Thyroid gland (tissue), 4 donors: Measurements from ENCODE around the gene SEC14L2. TPM values are rescaled to one million over a fixed set of nuclear protein-coding genes. Genes with fewer than 3 reads are reported as not detected.

ENCODE experiments used
- DNase-seq, 2 donors: peaks; one replicate each; pipeline ENCODE4 v3.0.0-alpha.2; 2019
- H3K27ac ChIP-seq, 3 donors: fragments of 200-600 bp; sonication (generic); 1 replicate in 2 of 3; 2 replicates in 1 of 3; pipeline ENCODE4 v1.5.1; 2016 to 2019; ENCODE audit warnings: mild to moderate bottlenecking in 1 of 3, moderate library complexity in 1 of 3
- H3K27me3 ChIP-seq: fragments of 200-600 bp; sonication (generic); one replicate; pipeline ENCODE4 v1.5.1; 2019
- H3K36me3 ChIP-seq, 2 donors: fragments of 200-600 bp; sonication (generic); one replicate each; pipeline ENCODE4 v1.5.1; 2016 to 2019
- H3K4me1 ChIP-seq, 2 donors: fragments of 200-600 bp; sonication (generic); one replicate each; pipeline ENCODE4 v1.5.1; 2017 to 2019
- H3K4me3 ChIP-seq, 3 donors: fragments of 200-600 bp; sonication (generic); replicated peaks in 1 of 3; 1 replicate in 2 of 3; 2 replicates in 1 of 3; pipeline ENCODE4 v1.5.1; 2016; ENCODE audit warnings: mild to moderate bottlenecking in 1 of 3
- H3K9me3 ChIP-seq: fragments of 200-600 bp; sonication (generic); one replicate; pipeline ENCODE4 v1.5.1; 2017
- POLR2A ChIP-seq, 2 donors: fragments of 450-650 bp; IDR thresholded peaks; one replicate each; pipeline ENCODE4 v1.6.1; 2017; ENCODE audit warnings: antibody characterized with exemption in 2 of 2, mild to moderate bottlenecking in 2 of 2, moderate library complexity in 1 of 2
- WGBS, 2 donors: methylation state at CpG; one replicate each; pipeline ENCODE4 v1.1.5; 2017; 5-methylcytosine and 5-hydroxymethylcytosine counted together
- intact Hi-C: fragments of 100-400 bp; cut with DNase I; formaldehyde crosslinking; loops from one replicate; pipeline ENCODE4 v1.15.1; 2023
- total RNA-seq, 4 donors: library from RNA; depleted of rRNA; stranded (reverse); fragments of >200 nt; gene quantifications; one replicate each; pipeline ENCODE4 v1.2.3, GENCODE V29; 2016
- TF ChIP-seq, protein P1 (sequence below), 6 experiments: fragments of 200-600 bp in 3 of 6; fragments of 450-650 bp in 3 of 6; sonication (generic) in 3 of 6; IDR thresholded peaks; one replicate each; pipeline ENCODE4 v1.5.1; 2016 to 2019; ENCODE audit warnings: antibody characterized with exemption in 6 of 6, mild to moderate bottlenecking in 2 of 6, inconsistent platforms in 1 of 6, moderate library complexity in 1 of 6

The SEC14L2 gene
- total RNA-seq, 4 donors from 2014 or later, result 26.6 to 59.1 (median 30.4) TPM

DNA sequence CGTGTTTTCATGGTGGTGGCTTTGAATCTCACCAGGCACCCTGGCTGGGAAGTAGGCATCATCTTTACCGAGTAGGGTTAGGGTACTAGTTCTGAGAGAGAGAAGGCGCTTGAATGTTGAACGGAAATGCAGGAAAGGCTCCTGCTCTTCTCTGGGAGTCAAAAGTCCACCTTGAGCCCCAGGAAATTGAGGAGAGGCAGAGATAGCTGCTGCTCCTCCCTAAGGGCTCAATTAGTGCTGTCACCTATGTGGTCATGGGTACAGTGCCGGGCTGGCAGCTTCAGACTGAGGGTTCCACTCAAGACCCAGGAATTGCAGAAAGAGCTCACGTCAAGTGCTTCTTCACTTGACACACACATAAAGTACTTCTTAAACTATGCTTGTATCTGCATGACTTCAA, 38.3 kb upstream of the SEC14L2 start:
- Histone ChIP-seq H3K27ac (no peak overlapping the region), H3K9me3 (no peaks in the 10 kb centered on the region), H3K4me1 (peaks cover 23 to 33% of the 10 kb centered on the region in 2 donors), H3K36me3 (no peaks in the 10 kb centered on the region), H3K27me3 (no peaks in the 10 kb centered on the region), H3K4me3 (no peak overlapping the region)
- no peak for DNase-seq
- TF ChIP-seq, protein P1, sequence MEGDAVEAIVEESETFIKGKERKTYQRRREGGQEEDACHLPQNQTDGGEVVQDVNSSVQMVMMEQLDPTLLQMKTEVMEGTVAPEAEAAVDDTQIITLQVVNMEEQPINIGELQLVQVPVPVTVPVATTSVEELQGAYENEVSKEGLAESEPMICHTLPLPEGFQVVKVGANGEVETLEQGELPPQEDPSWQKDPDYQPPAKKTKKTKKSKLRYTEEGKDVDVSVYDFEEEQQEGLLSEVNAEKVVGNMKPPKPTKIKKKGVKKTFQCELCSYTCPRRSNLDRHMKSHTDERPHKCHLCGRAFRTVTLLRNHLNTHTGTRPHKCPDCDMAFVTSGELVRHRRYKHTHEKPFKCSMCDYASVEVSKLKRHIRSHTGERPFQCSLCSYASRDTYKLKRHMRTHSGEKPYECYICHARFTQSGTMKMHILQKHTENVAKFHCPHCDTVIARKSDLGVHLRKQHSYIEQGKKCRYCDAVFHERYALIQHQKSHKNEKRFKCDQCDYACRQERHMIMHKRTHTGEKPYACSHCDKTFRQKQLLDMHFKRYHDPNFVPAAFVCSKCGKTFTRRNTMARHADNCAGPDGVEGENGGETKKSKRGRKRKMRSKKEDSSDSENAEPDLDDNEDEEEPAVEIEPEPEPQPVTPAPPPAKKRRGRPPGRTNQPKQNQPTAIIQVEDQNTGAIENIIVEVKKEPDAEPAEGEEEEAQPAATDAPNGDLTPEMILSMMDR (IDR thresholded peaks at IDR 0.05), result no peak
- TF ChIP-seq POLR2A (IDR thresholded peaks at IDR 0.05), result no peak
- intact Hi-C loops, result no loop called here
- 87 to 90% methylated on average over 6 of the region's 6 CpGs for WGBS, 2 donors

DNA sequence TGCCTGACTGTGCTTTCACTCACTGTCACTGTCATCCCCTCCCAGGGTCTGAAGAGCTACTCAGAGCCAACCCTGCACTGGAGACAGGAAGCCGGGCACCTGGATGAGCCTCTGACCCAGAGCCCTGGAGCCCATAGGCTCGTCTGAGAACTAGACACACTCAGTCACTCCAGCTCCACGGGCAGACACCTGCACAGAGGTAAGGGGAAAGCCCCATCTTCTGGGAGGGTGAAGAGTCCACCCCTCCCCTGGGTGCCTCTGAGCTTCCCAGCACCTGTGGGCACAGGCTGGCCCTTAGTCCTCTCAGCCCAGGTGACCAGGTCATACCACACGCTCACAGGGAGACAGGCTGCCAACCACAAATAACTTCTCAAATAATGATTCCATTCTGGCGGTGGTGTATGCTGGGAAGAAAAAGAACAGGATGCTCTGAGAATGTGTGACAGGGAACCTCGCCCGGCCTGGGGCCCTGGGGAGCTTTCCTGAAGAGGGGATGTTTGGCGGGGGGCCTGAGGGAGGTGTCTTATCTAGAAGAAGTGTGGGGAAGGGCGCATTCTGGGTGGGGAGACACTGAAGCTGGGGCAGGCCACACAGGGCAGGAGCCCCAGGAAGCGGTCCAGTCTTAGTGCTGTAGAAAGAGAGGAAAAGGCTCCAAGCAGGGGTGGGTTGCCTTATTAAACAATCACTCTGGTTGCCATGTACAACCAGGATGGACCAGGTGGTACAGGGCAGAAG, 34.7 kb upstream of the SEC14L2 start:
- DNase-seq, result no peak
- no peak for TF ChIP-seq POLR2A (IDR thresholded peaks at IDR 0.05)
- TF ChIP-seq, protein P1 (IDR thresholded peaks at IDR 0.05), result no peak
- Histone ChIP-seq H3K36me3 (no peaks in the 10 kb centered on the region), H3K4me3 (no peak overlapping the region), H3K4me1 (peaks cover 0 to 8% of the 10 kb centered on the region in 2 donors), H3K27me3 (no peaks in the 10 kb centered on the region), H3K9me3 (no peaks in the 10 kb centered on the region), H3K27ac (no peak overlapping the region)
- intact Hi-C loops, result no loop called here
- 86 to 91% methylated on average over 9 of the region's 10 CpGs for WGBS, 2 donors

DNA sequence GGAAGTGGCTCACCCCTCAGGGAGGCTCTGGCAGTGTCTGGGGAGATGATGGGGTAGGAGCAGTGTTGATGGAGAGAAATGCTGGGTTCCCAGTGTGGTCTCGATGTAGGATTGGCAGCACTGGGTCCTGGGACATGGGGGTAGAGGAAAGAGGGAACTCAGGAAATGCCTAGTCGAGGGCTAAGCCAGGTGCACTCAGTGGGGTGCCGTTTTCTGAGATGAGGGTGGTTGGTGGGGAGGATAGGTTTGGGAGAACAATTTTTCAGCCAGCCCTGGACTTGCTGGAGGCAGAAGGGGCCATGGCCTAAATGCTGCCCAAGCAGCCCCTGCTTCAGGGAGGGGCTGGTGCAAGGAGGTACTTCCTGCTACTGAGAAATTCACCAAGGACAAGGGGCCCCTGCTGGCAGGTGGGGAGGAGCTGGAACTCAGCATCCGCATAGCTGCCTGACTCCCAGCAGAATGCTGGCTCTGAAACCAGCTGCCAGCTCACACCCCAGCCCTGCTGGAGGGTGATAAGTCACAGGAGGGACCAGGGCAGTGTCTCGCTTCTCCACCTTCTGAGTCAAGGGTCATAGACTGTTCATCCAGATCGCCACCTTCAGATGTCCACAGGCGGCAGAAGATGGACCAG, 34.1 kb upstream of the SEC14L2 start:
- no peaks in the 10 kb centered on the region for H3K9me3 ChIP-seq
- no peak for TF ChIP-seq POLR2A (IDR thresholded peaks at IDR 0.05)
- peaks cover 0 to 2% of the 10 kb centered on the region in 2 donors for H3K4me1 ChIP-seq
- H3K27ac ChIP-seq, result no peak overlapping the region
- H3K4me3 ChIP-seq, result no peak overlapping the region
- WGBS, 2 donors, result 79 to 81% methylated on average over 7 of the region's 7 CpGs
- DNase-seq, result no peak
- no peaks in the 10 kb centered on the region for H3K36me3 ChIP-seq
- H3K27me3 ChIP-seq, result no peaks in the 10 kb centered on the region
- intact Hi-C loops, result no loop called here

DNA sequence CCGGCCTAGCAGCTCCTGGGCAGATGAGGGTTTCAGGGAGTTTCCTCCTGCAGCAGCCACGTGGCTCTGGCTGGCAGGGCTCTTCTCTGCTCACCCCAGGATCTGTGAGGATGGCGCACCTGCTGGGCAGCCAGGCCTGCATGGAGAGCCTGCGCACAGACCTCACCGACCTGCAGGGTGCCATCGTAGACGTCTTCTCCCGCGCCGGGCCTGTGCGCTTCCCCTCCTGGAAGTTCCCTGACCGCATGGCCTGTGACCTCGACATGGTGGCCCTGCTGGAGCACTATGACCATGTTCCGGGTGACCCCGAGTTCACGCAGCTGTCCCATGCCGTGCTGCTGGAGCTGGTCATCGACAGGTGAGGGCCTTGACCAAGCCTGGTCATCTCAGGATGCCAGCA, 30.9 kb upstream of the SEC14L2 start:
- Histone ChIP-seq H3K9me3 (no peaks in the 10 kb centered on the region), H3K27ac (no peak overlapping the region), H3K4me1 (no peaks in the 10 kb centered on the region), H3K36me3 (no peaks in the 10 kb centered on the region), H3K4me3 (no peak overlapping the region), H3K27me3 (no peaks in the 10 kb centered on the region)
- TF ChIP-seq, protein P1 (IDR thresholded peaks at IDR 0.05), result no peak
- no peak for TF ChIP-seq POLR2A (IDR thresholded peaks at IDR 0.05)
- DNase-seq, result no peak
- intact Hi-C loops, result no loop called here
- WGBS, 2 donors, result 95 to 98% methylated on average over 7 to 15 of the region's 18 CpGs

DNA sequence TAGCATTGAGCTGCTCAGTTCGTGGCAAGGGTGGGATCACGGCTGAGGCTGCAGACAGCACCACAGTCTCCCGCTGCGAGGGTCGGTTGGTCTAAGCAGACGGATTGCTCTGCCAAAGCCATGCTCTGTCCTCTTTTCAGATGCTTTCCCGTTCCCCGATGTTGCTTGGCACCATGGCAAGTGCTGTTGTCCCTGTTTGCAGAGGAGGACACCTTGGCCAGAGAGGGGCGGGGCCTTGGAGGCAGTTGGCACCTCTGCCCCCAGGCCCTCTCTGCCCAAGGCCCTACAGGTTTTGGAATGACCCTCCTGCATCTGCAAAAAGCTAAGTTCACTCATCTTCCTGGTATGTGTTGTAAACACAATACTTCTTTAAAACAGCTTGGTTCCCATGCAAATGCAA, 28.4 kb upstream of the SEC14L2 start:
- TF ChIP-seq, protein P1 (IDR thresholded peaks at IDR 0.05), result no peak
- no peak for TF ChIP-seq POLR2A (IDR thresholded peaks at IDR 0.05)
- Histone ChIP-seq H3K9me3 (no peaks in the 10 kb centered on the region), H3K4me1 (no peaks in the 10 kb centered on the region), H3K36me3 (no peaks in the 10 kb centered on the region), H3K27me3 (no peaks in the 10 kb centered on the region), H3K27ac (no peak overlapping the region), H3K4me3 (no peak overlapping the region)
- WGBS, 2 donors, result 86 to 91% methylated on average over 9 of the region's 9 CpGs
- no peak for DNase-seq
- intact Hi-C loops, result no loop called here
